HUDEP-2 (cell line): ENCODE measurements around the gene REM1.
"Not testable (repeated sequence)": the region's sequence is repeated elsewhere in the genome, so short reads cannot be mapped to it uniquely, and the experiment has no call there.

Experiments
- DNase-seq, 76 experiments: peaks; one replicate each; lab custom pipeline; 2025; ENCODE audit not compliant: unreplicated experiment in 76 of 76; lab: John Stamatoyannopoulos, UW

Gene REM1

GRCh38 chr20:31474758-31475427 is at the start of gene REM1, which contains the start of gene DEFB124:
Gene REM1 (plus strand): TSS chr20:31475288. CDS start chr20:31476446, 1,158 bp downstream.
Gene DEFB124 (minus strand): TSS chr20:31475127. CDS start chr20:31473013, 2,114 bp downstream.
- no peak for DNase-seq

GRCh38 chr20:31425797-31426196 is 49.3 kb upstream of the REM1 start:
- DNase-seq: no peak

- DNase-seq: not testable (repeated sequence)
These were observed 48.1 kb upstream of the REM1 start for GRCh38 chr20:31426891-31427551.

GRCh38 chr20:31427576-31427975 is 47.5 kb upstream of the REM1 start:
- not testable (repeated sequence) for DNase-seq

GRCh38 chr20:31430568-31431115 is 44.4 kb upstream of the REM1 start:
- DNase-seq: no peak

- peak in 5 of 76 experiments; percentile 2 to 16 (median 4) for DNase-seq
These were observed 35.0 kb upstream of the REM1 start, which contains the start of gene DEFB123 for GRCh38 chr20:31440012-31440659. Gene DEFB123 (plus strand): TSS chr20:31440632. CDS start chr20:31440699, 67 bp downstream.

- DNase-seq: no peak
These were observed 28.8 kb upstream of the REM1 start for GRCh38 chr20:31446084-31446819.

GRCh38 chr20:31449511-31450414 is 25.3 kb upstream of the REM1 start:
- no peak for DNase-seq

GRCh38 chr20:31452575-31452974 is 22.5 kb upstream of the REM1 start:
- DNase-seq: no peak

GRCh38 chr20:31454361-31454760 is 20.7 kb upstream of the REM1 start:
- no peak for DNase-seq

- not testable (repeated sequence) for DNase-seq
These were observed 4.1 kb upstream of the REM1 start for GRCh38 chr20:31470946-31471345.

- peak in 12 of 76 experiments; percentile 5 to 63 (median 30) for DNase-seq
These were observed 2.4 kb upstream of the REM1 start for GRCh38 chr20:31472395-31473330.

- no peak for DNase-seq
These were observed 1.6 kb upstream of the REM1 start for GRCh38 chr20:31473331-31474096.

GRCh38 chr20:31474097-31474436 is 1.0 kb upstream of the REM1 start:
- DNase-seq: no peak

- no peak for DNase-seq
These were observed 595 bp downstream of the REM1 start for GRCh38 chr20:31475472-31476293.

GRCh38 chr20:31476294-31476585 is 1.2 kb downstream of the REM1 start:
- DNase-seq: no peak

GRCh38 chr20:31476643-31477215 is 1.6 kb downstream of the REM1 start:
- no peak for DNase-seq
